ENCODE measurements around the gene PIK3C2G.

PIK3C2G gene

GRCh38 chr12:18332173-18332572 is 70.9 kb downstream of the PIK3C2G start:
- no peak for TF ChIP-seq CTCF (IDR thresholded peaks at IDR 0.05; ENCODE audit: low read depth, low read length)
- DNase-seq (ENCODE audit: low read depth in 2 of 2), result no peak
- H3K4me3 ChIP-seq (replicated peaks in 1 of 2; ENCODE audit: low read depth in 2 of 2, low read length in 2 of 2), result no peak overlapping the region

- no peak for TF ChIP-seq CTCF (IDR thresholded peaks at IDR 0.05; ENCODE audit: low read depth, low read length)
- no peak overlapping the region for H3K4me3 ChIP-seq (replicated peaks in 1 of 2; ENCODE audit: low read depth in 2 of 2, low read length in 2 of 2)
- peak in 1 of 2 donors; percentile 17 for DNase-seq (ENCODE audit: low read depth in 2 of 2)
Observed at GRCh38 chr12:18339633-18340032, 78.3 kb downstream of the PIK3C2G start.

- TF ChIP-seq CTCF (IDR thresholded peaks at IDR 0.05; ENCODE audit: low read depth, low read length), result no peak
- H3K4me3 ChIP-seq (replicated peaks in 1 of 2; ENCODE audit: low read depth in 2 of 2, low read length in 2 of 2), result no peak overlapping the region
- DNase-seq (ENCODE audit: low read depth in 2 of 2), result no peak
Observed at GRCh38 chr12:18340186-18340585, 78.9 kb downstream of the PIK3C2G start.

- DNase-seq (ENCODE audit: low read depth in 2 of 2), result no peak
- TF ChIP-seq CTCF (IDR thresholded peaks at IDR 0.05; ENCODE audit: low read depth, low read length), result no peak
Observed at GRCh38 chr12:18340786-18341185, 79.5 kb downstream of the PIK3C2G start.

GRCh38 chr12:18343708-18344107 is 82.4 kb downstream of the PIK3C2G start:
- no peak for DNase-seq (ENCODE audit: low read depth in 2 of 2)

More at GRCh38 chr12:18340786-18341185, 79.5 kb downstream of the PIK3C2G start:
- H3K4me3 ChIP-seq (replicated peaks in 1 of 2; ENCODE audit: low read depth in 2 of 2, low read length in 2 of 2), result no peak overlapping the region

GRCh38 chr12:18345021-18345735 is 83.9 kb downstream of the PIK3C2G start:
- TF ChIP-seq CTCF (IDR thresholded peaks at IDR 0.05; ENCODE audit: low read depth, low read length), result no peak
- DNase-seq (ENCODE audit: low read depth in 2 of 2), result peak; percentile 20 to 24
- no peak overlapping the region for H3K4me3 ChIP-seq (replicated peaks in 1 of 2; ENCODE audit: low read depth in 2 of 2, low read length in 2 of 2)

More at GRCh38 chr12:18343708-18344107, 82.4 kb downstream of the PIK3C2G start:
- no peak for TF ChIP-seq CTCF (IDR thresholded peaks at IDR 0.05; ENCODE audit: low read depth, low read length)
- H3K4me3 ChIP-seq (replicated peaks in 1 of 2; ENCODE audit: low read depth in 2 of 2, low read length in 2 of 2), result no peak overlapping the region

- no peak overlapping the region for H3K4me3 ChIP-seq (replicated peaks in 1 of 2; ENCODE audit: low read depth in 2 of 2, low read length in 2 of 2)
- DNase-seq (ENCODE audit: low read depth in 2 of 2), result no peak
- TF ChIP-seq CTCF (IDR thresholded peaks at IDR 0.05; ENCODE audit: low read depth, low read length), result no peak
Observed at GRCh38 chr12:18352312-18352711, 91.0 kb downstream of the PIK3C2G start.
